HG02840 (cell line): ENCODE results near the gene CRYL1.

Experiments
- ATAC-seq: cut with Tn5 transposase; IDR thresholded peaks from one replicate; pipeline ENCODE4 v1.9.1; 2021; ENCODE audit warnings: mild to moderate bottlenecking, moderate library complexity, moderate number of reproducible peaks; ENCODE audit not compliant: unreplicated experiment, low FRiP score

Gene CRYL1

GRCh38 chr13:20353973-20354372 is 171.7 kb downstream of the CRYL1 start:
- ATAC-seq, result no peak
